ENCODE results near the gene LYPD3. TPM values are rescaled to one million over a fixed set of nuclear protein-coding genes. Genes with fewer than 3 reads are reported as not detected.
"Not testable (repeated sequence)": the region's sequence is repeated elsewhere in the genome, so short reads cannot be mapped to it uniquely, and the experiment has no call there.

The LYPD3 gene
- total RNA-seq = 0.50 and 0.51 TPM in 2 replicates
- 0.35 and 1.4 TPM in 2 replicates for polyA plus RNA-seq
- polyA plus RNA-seq (2012) = 0.38 and 1.9 TPM in 2 replicates
- 1.0 and 1.9 TPM in 2 replicates for polyA minus RNA-seq (ENCODE audit: low replicate concordance)

DNA sequence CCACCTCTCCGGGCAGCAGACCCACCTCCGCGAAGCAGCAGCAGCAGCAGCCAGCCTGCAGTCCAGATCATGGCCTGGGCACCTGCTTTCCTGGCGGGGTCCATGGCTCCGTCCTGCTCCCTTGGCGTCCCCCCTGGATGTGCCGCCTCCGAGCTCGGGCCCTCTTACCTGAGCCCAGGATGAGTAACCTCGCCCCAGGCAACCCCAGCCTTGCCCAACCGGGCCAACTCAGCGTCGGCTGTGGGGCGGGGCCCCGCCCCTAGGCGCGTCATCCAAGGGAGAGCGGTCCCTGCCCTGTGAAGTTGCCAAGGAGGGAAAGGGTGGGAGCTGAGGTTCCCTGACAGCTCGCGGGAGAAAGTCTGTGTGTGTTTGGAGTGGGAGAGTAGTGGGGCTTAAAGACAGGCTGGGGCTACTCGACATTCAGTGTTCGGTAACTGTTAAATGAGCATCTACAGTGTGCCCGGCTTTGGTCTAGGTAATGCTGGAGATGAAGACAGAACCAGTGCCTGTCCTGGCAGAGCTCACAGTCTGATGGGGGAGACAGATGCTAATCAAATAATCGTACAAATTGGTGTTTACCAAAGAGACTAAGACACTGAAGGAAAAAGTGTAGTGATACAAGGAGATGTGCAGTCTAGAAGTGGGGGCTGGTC is at the start of gene LYPD3:
TSS of gene LYPD3 (minus strand) at position 141 of the 653 bp plus-strand sequence. CDS start at position 104, 37 bp downstream.
- Histone ChIP-seq H3K9ac (ENCODE audit: insufficient read depth, low read length) (no peak within 1 kb of the TSS), H3K4me3 (replicated peaks in 1 of 4; ENCODE audit: control extremely low read depth in 1 of 4, insufficient read depth in 1 of 4, low read depth in 3 of 4, low read length in 4 of 4) (peak within 1 kb of the TSS in 2 of 4 experiments; percentile 65 to 79)

DNA sequence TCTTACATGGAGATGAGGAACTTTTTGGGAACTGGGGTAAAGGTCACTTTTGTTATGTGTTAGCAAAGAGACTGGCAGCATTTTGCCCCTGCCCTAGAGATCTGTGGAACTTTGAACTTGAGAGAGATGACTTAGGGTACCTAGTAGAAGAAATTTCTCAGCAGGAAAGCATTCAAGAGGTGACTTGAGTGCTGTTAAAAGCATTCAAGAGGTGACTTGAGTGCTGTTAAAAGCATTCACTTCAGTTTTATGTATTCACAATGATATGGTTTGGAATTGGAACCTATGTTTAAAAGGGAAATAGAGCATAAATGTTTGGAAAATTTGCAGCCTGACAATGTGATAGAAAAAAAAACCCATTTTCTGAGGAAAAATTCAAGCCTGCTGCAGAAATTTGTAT is 47.0 kb upstream of the LYPD3 start:
- H3K9me3 ChIP-seq (ENCODE audit: control insufficient read depth, insufficient read depth, low read depth, low read length); H2AFZ ChIP-seq (ENCODE audit: low read length); DNase-seq (ENCODE audit: low read depth in 2 of 2); H3K9ac ChIP-seq (ENCODE audit: insufficient read depth, low read length); H3K27me3 ChIP-seq (ENCODE audit: control insufficient read depth, insufficient read depth, low read length); H3K4me1 ChIP-seq (ENCODE audit: control insufficient read depth, extremely low read depth, insufficient read depth, low read length); H4K20me1 ChIP-seq (ENCODE audit: control insufficient read depth, extremely low read depth, insufficient read depth, low read length); H3K27ac ChIP-seq (ENCODE audit: insufficient read depth, low read length); H3K4me2 ChIP-seq (ENCODE audit: extremely low read depth, insufficient read depth, low read length); H3K4me3 ChIP-seq (replicated peaks in 1 of 4; ENCODE audit: control extremely low read depth in 1 of 4, insufficient read depth in 1 of 4, low read depth in 3 of 4, low read length in 4 of 4); H3K79me2 ChIP-seq (ENCODE audit: control insufficient read depth, insufficient read depth, low read length); H3K36me3 ChIP-seq (ENCODE audit: control insufficient read depth, insufficient read depth, low read length): not testable (repeated sequence)

More for the DNA sequence above, at the start of gene LYPD3:
- H3K36me3 ChIP-seq (ENCODE audit: control insufficient read depth, insufficient read depth, low read length) = no peaks in the 10 kb centered on the region
- peaks cover 3% of the 10 kb centered on the region for H3K4me1 ChIP-seq (ENCODE audit: control insufficient read depth, extremely low read depth, insufficient read depth, low read length)
- peak within 1 kb of the TSS; percentile 81 for H2AFZ ChIP-seq (ENCODE audit: low read length)
- peak in 1 of 2 donors; percentile 54 for DNase-seq (ENCODE audit: low read depth in 2 of 2)
- no peaks in the 10 kb centered on the region for H3K9me3 ChIP-seq (ENCODE audit: control insufficient read depth, insufficient read depth, low read depth, low read length)
- no peaks in the 10 kb centered on the region for H4K20me1 ChIP-seq (ENCODE audit: control insufficient read depth, extremely low read depth, insufficient read depth, low read length)
- H3K27ac ChIP-seq (ENCODE audit: insufficient read depth, low read length) = no peak within 1 kb of the TSS
- H3K4me2 ChIP-seq (ENCODE audit: extremely low read depth, insufficient read depth, low read length) = peak within 1 kb of the TSS; percentile 61
- TF ChIP-seq EZH2 (IDR thresholded peaks at IDR 0.05; ENCODE audit: low read length, missing control alignments) = no peak
- TF ChIP-seq, protein P1, sequence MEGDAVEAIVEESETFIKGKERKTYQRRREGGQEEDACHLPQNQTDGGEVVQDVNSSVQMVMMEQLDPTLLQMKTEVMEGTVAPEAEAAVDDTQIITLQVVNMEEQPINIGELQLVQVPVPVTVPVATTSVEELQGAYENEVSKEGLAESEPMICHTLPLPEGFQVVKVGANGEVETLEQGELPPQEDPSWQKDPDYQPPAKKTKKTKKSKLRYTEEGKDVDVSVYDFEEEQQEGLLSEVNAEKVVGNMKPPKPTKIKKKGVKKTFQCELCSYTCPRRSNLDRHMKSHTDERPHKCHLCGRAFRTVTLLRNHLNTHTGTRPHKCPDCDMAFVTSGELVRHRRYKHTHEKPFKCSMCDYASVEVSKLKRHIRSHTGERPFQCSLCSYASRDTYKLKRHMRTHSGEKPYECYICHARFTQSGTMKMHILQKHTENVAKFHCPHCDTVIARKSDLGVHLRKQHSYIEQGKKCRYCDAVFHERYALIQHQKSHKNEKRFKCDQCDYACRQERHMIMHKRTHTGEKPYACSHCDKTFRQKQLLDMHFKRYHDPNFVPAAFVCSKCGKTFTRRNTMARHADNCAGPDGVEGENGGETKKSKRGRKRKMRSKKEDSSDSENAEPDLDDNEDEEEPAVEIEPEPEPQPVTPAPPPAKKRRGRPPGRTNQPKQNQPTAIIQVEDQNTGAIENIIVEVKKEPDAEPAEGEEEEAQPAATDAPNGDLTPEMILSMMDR (conservative IDR thresholded peaks at IDR 0.05 in 1 of 2, IDR thresholded peaks at IDR 0.05 in 1 of 2; ENCODE audit: low read depth in 1 of 2, low read length in 2 of 2) = no peak
- H3K79me2 ChIP-seq (ENCODE audit: control insufficient read depth, insufficient read depth, low read length) = no peaks in the 10 kb centered on the region
- no peaks in the 10 kb centered on the region for H3K27me3 ChIP-seq (ENCODE audit: control insufficient read depth, insufficient read depth, low read length)

DNA sequence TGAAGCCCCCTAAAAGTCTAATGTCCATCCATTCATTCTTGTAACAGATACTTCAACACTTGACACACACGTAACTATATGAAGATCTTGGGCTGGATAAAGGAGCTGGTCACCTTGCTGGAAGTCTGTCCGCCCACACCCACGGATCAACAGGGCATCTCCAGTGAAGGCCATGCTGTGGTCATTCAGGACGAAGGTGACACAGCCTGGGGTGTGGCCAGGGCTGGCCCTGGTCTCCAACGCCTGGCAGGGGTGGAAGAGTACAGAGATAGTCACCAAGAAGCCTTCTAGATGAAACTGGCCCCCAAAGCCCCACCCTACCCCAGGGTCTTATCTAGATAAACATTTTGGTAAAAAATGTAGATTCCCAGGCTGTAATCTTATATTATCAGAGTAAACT is 45.9 kb upstream of the LYPD3 start:
- no peak overlapping the region for H3K9ac ChIP-seq (ENCODE audit: insufficient read depth, low read length)
- no peak for TF ChIP-seq EZH2 (IDR thresholded peaks at IDR 0.05; ENCODE audit: low read length, missing control alignments)
- TF ChIP-seq, protein P1 (conservative IDR thresholded peaks at IDR 0.05 in 1 of 2, IDR thresholded peaks at IDR 0.05 in 1 of 2; ENCODE audit: low read depth in 1 of 2, low read length in 2 of 2) = no peak
- no peaks in the 10 kb centered on the region for H4K20me1 ChIP-seq (ENCODE audit: control insufficient read depth, extremely low read depth, insufficient read depth, low read length)
- no peak for DNase-seq (ENCODE audit: low read depth in 2 of 2)
- no peak overlapping the region for H3K4me2 ChIP-seq (ENCODE audit: extremely low read depth, insufficient read depth, low read length)
- no peaks in the 10 kb centered on the region for H3K27me3 ChIP-seq (ENCODE audit: control insufficient read depth, insufficient read depth, low read length)
- H2AFZ ChIP-seq (ENCODE audit: low read length) = no peak overlapping the region
- H3K36me3 ChIP-seq (ENCODE audit: control insufficient read depth, insufficient read depth, low read length) = peaks cover 4% of the 10 kb centered on the region
- no peaks in the 10 kb centered on the region for H3K9me3 ChIP-seq (ENCODE audit: control insufficient read depth, insufficient read depth, low read depth, low read length)
- H3K4me1 ChIP-seq (ENCODE audit: control insufficient read depth, extremely low read depth, insufficient read depth, low read length) = no peaks in the 10 kb centered on the region
- no peak overlapping the region for H3K27ac ChIP-seq (ENCODE audit: insufficient read depth, low read length)
- no peaks in the 10 kb centered on the region for H3K79me2 ChIP-seq (ENCODE audit: control insufficient read depth, insufficient read depth, low read length)
- H3K4me3 ChIP-seq (replicated peaks in 1 of 4; ENCODE audit: control extremely low read depth in 1 of 4, insufficient read depth in 1 of 4, low read depth in 3 of 4, low read length in 4 of 4) = no peak overlapping the region

Measured in fibroblast of lung (primary cell).